ENCODE data around the gene LCLAT1. TPM values are rescaled to one million over a fixed set of nuclear protein-coding genes. Genes with fewer than 3 reads are reported as not detected.
A peak's percentile ranks its signal among the peaks of the same experiment; 100 is the strongest.

Gene LCLAT1
- polyA plus RNA-seq, 4 donors = 1.6 to 18.3 (median 7.1) TPM

GRCh38 chr2:30481323-30481800, 34.3 kb downstream of the LCLAT1 start:
- WGBS, 3 donors = 31 to 50% (median 35%) methylated on average over 3 of the region's 3 CpGs
- DNase-seq = peak; percentile 36 to 46
- Histone ChIP-seq H3K27me3 (ENCODE audit: control insufficient read depth in 3 of 3, insufficient read depth in 3 of 3, low read length in 3 of 3) (no peaks in the 10 kb centered on the region), H3K9me3 (ENCODE audit: control insufficient read depth in 2 of 2, insufficient read depth in 1 of 2, low read depth in 1 of 2, low read length in 1 of 2) (no peaks in the 10 kb centered on the region), H3K27ac (ENCODE audit: low read depth in 1 of 3, low read length in 2 of 3) (peak overlapping the region; percentile 17 to 69 (median 38)), H3K36me3 (ENCODE audit: control insufficient read depth in 3 of 3, insufficient read depth in 2 of 3, low read depth in 1 of 3, low read length in 3 of 3) (peaks cover 0 to 4% (median 0%) of the 10 kb centered on the region in 3 donors), H3K4me1 (ENCODE audit: control insufficient read depth in 3 of 3, insufficient read depth in 2 of 3, low read depth in 1 of 3, low read length in 2 of 3) (peaks cover 0 to 8% (median 7%) of the 10 kb centered on the region in 3 donors), H3K4me3 (ENCODE audit: low read depth in 1 of 3, low read length in 3 of 3) (no peak overlapping the region)
- no peak for FAIRE-seq

GRCh38 chr2:30482011-30482410, 35.0 kb downstream of the LCLAT1 start:
- Histone ChIP-seq H3K4me3 (ENCODE audit: low read depth in 1 of 3, low read length in 3 of 3) (no peak overlapping the region), H3K9me3 (ENCODE audit: control insufficient read depth in 2 of 2, insufficient read depth in 1 of 2, low read depth in 1 of 2, low read length in 1 of 2) (no peaks in the 10 kb centered on the region), H3K27ac (ENCODE audit: low read depth in 1 of 3, low read length in 2 of 3) (no peak overlapping the region), H3K27me3 (ENCODE audit: control insufficient read depth in 3 of 3, insufficient read depth in 3 of 3, low read length in 3 of 3) (no peaks in the 10 kb centered on the region), H3K36me3 (ENCODE audit: control insufficient read depth in 3 of 3, insufficient read depth in 2 of 3, low read depth in 1 of 3, low read length in 3 of 3) (peaks cover 0 to 4% (median 0%) of the 10 kb centered on the region in 3 donors), H3K4me1 (ENCODE audit: control insufficient read depth in 3 of 3, insufficient read depth in 2 of 3, low read depth in 1 of 3, low read length in 2 of 3) (peaks cover 0 to 8% (median 7%) of the 10 kb centered on the region in 3 donors)
- no peak for FAIRE-seq
- DNase-seq = no peak

GRCh38 chr2:30484145-30484544, 37.1 kb downstream of the LCLAT1 start:
- Histone ChIP-seq H3K4me1 (ENCODE audit: control insufficient read depth in 3 of 3, insufficient read depth in 2 of 3, low read depth in 1 of 3, low read length in 2 of 3) (peaks cover 2 to 13% (median 7%) of the 10 kb centered on the region in 3 donors), H3K4me3 (ENCODE audit: low read depth in 1 of 3, low read length in 3 of 3) (no peak overlapping the region), H3K36me3 (ENCODE audit: control insufficient read depth in 3 of 3, insufficient read depth in 2 of 3, low read depth in 1 of 3, low read length in 3 of 3) (peaks cover 0 to 3% (median 0%) of the 10 kb centered on the region in 3 donors), H3K9me3 (ENCODE audit: control insufficient read depth in 2 of 2, insufficient read depth in 1 of 2, low read depth in 1 of 2, low read length in 1 of 2) (no peaks in the 10 kb centered on the region), H3K27me3 (ENCODE audit: control insufficient read depth in 3 of 3, insufficient read depth in 3 of 3, low read length in 3 of 3) (no peaks in the 10 kb centered on the region), H3K27ac (ENCODE audit: low read depth in 1 of 3, low read length in 2 of 3) (no peak overlapping the region)
- FAIRE-seq (no peak), DNase-seq (no peak)
- WGBS, 3 donors = 77 to 90% (median 77%) methylated on average over 3 of the region's 3 CpGs

- 86 to 98% (median 89%) methylated on average over 4 of the region's 4 CpGs for WGBS, 3 donors
- H3K27ac ChIP-seq (ENCODE audit: low read depth in 1 of 3, low read length in 2 of 3) = no peak overlapping the region
Measured at GRCh38 chr2:30484995-30485394, 37.9 kb downstream of the LCLAT1 start.

GRCh38 chr2:30486655-30487054, 39.6 kb downstream of the LCLAT1 start:
- DNase-seq = no peak
- Histone ChIP-seq H3K27me3 (ENCODE audit: control insufficient read depth in 3 of 3, insufficient read depth in 3 of 3, low read length in 3 of 3) (no peaks in the 10 kb centered on the region), H3K9me3 (ENCODE audit: control insufficient read depth in 2 of 2, insufficient read depth in 1 of 2, low read depth in 1 of 2, low read length in 1 of 2) (no peaks in the 10 kb centered on the region), H3K27ac (ENCODE audit: low read depth in 1 of 3, low read length in 2 of 3) (no peak overlapping the region), H3K4me3 (ENCODE audit: low read depth in 1 of 3, low read length in 3 of 3) (no peak overlapping the region), H3K4me1 (ENCODE audit: control insufficient read depth in 3 of 3, insufficient read depth in 2 of 3, low read depth in 1 of 3, low read length in 2 of 3) (peaks cover 0 to 8% (median 2%) of the 10 kb centered on the region in 3 donors), H3K36me3 (ENCODE audit: control insufficient read depth in 3 of 3, insufficient read depth in 2 of 3, low read depth in 1 of 3, low read length in 3 of 3) (no peaks in the 10 kb centered on the region)
- no peak for FAIRE-seq

More at GRCh38 chr2:30484995-30485394, 37.9 kb downstream of the LCLAT1 start:
- DNase-seq = no peak
- Histone ChIP-seq H3K4me1 (ENCODE audit: control insufficient read depth in 3 of 3, insufficient read depth in 2 of 3, low read depth in 1 of 3, low read length in 2 of 3) (peaks cover 2 to 13% (median 7%) of the 10 kb centered on the region in 3 donors), H3K36me3 (ENCODE audit: control insufficient read depth in 3 of 3, insufficient read depth in 2 of 3, low read depth in 1 of 3, low read length in 3 of 3) (no peaks in the 10 kb centered on the region), H3K9me3 (ENCODE audit: control insufficient read depth in 2 of 2, insufficient read depth in 1 of 2, low read depth in 1 of 2, low read length in 1 of 2) (no peaks in the 10 kb centered on the region), H3K27me3 (ENCODE audit: control insufficient read depth in 3 of 3, insufficient read depth in 3 of 3, low read length in 3 of 3) (no peaks in the 10 kb centered on the region), H3K4me3 (ENCODE audit: low read depth in 1 of 3, low read length in 3 of 3) (no peak overlapping the region)
- no peak for FAIRE-seq

GRCh38 chr2:30487603-30488002, 40.6 kb downstream of the LCLAT1 start:
- Histone ChIP-seq H3K27me3 (ENCODE audit: control insufficient read depth in 3 of 3, insufficient read depth in 3 of 3, low read length in 3 of 3) (no peaks in the 10 kb centered on the region), H3K9me3 (ENCODE audit: control insufficient read depth in 2 of 2, insufficient read depth in 1 of 2, low read depth in 1 of 2, low read length in 1 of 2) (no peaks in the 10 kb centered on the region), H3K4me3 (ENCODE audit: low read depth in 1 of 3, low read length in 3 of 3) (no peak overlapping the region), H3K4me1 (ENCODE audit: control insufficient read depth in 3 of 3, insufficient read depth in 2 of 3, low read depth in 1 of 3, low read length in 2 of 3) (peaks cover 0 to 6% (median 2%) of the 10 kb centered on the region in 3 donors), H3K27ac (ENCODE audit: low read depth in 1 of 3, low read length in 2 of 3) (no peak overlapping the region), H3K36me3 (ENCODE audit: control insufficient read depth in 3 of 3, insufficient read depth in 2 of 3, low read depth in 1 of 3, low read length in 3 of 3) (no peaks in the 10 kb centered on the region)
- FAIRE-seq = no peak
- no peak for DNase-seq

- peak; percentile 16 to 62 for DNase-seq
- no peak overlapping the region for H3K27ac ChIP-seq (ENCODE audit: low read depth in 1 of 3, low read length in 2 of 3)
- no peak overlapping the region for H3K4me3 ChIP-seq (ENCODE audit: low read depth in 1 of 3, low read length in 3 of 3)
- 11 to 56% (median 23%) methylated on average over 1 of the region's 1 CpG for WGBS, 3 donors
- no peaks in the 10 kb centered on the region for H3K27me3 ChIP-seq (ENCODE audit: control insufficient read depth in 3 of 3, insufficient read depth in 3 of 3, low read length in 3 of 3)
- FAIRE-seq = no peak
- H3K4me1 ChIP-seq (ENCODE audit: control insufficient read depth in 3 of 3, insufficient read depth in 2 of 3, low read depth in 1 of 3, low read length in 2 of 3) = peaks cover 0 to 6% (median 2%) of the 10 kb centered on the region in 3 donors
- no peaks in the 10 kb centered on the region for H3K36me3 ChIP-seq (ENCODE audit: control insufficient read depth in 3 of 3, insufficient read depth in 2 of 3, low read depth in 1 of 3, low read length in 3 of 3)
- no peaks in the 10 kb centered on the region for H3K9me3 ChIP-seq (ENCODE audit: control insufficient read depth in 2 of 2, insufficient read depth in 1 of 2, low read depth in 1 of 2, low read length in 1 of 2)
Measured at GRCh38 chr2:30488012-30488659, 41.1 kb downstream of the LCLAT1 start.

- Histone ChIP-seq H3K9me3 (ENCODE audit: control insufficient read depth in 2 of 2, insufficient read depth in 1 of 2, low read depth in 1 of 2, low read length in 1 of 2) (no peaks in the 10 kb centered on the region), H3K4me3 (ENCODE audit: low read depth in 1 of 3, low read length in 3 of 3) (no peak overlapping the region), H3K4me1 (ENCODE audit: control insufficient read depth in 3 of 3, insufficient read depth in 2 of 3, low read depth in 1 of 3, low read length in 2 of 3) (peaks cover 0 to 6% (median 2%) of the 10 kb centered on the region in 3 donors), H3K36me3 (ENCODE audit: control insufficient read depth in 3 of 3, insufficient read depth in 2 of 3, low read depth in 1 of 3, low read length in 3 of 3) (no peaks in the 10 kb centered on the region), H3K27ac (ENCODE audit: low read depth in 1 of 3, low read length in 2 of 3) (no peak overlapping the region), H3K27me3 (ENCODE audit: control insufficient read depth in 3 of 3, insufficient read depth in 3 of 3, low read length in 3 of 3) (no peaks in the 10 kb centered on the region)
- no peak for FAIRE-seq
- WGBS, 3 donors = 76 to 100% (median 82%) methylated on average over 1 of the region's 1 CpG
- no peak for DNase-seq
Measured at GRCh38 chr2:30491225-30491624, 44.2 kb downstream of the LCLAT1 start.

- Histone ChIP-seq H3K36me3 (ENCODE audit: control insufficient read depth in 3 of 3, insufficient read depth in 2 of 3, low read depth in 1 of 3, low read length in 3 of 3) (no peaks in the 10 kb centered on the region), H3K27ac (ENCODE audit: low read depth in 1 of 3, low read length in 2 of 3) (no peak overlapping the region), H3K4me3 (ENCODE audit: low read depth in 1 of 3, low read length in 3 of 3) (no peak overlapping the region), H3K27me3 (ENCODE audit: control insufficient read depth in 3 of 3, insufficient read depth in 3 of 3, low read length in 3 of 3) (no peaks in the 10 kb centered on the region), H3K4me1 (ENCODE audit: control insufficient read depth in 3 of 3, insufficient read depth in 2 of 3, low read depth in 1 of 3, low read length in 2 of 3) (peaks cover 0 to 6% (median 2%) of the 10 kb centered on the region in 3 donors), H3K9me3 (ENCODE audit: control insufficient read depth in 2 of 2, insufficient read depth in 1 of 2, low read depth in 1 of 2, low read length in 1 of 2) (no peaks in the 10 kb centered on the region)
- 95 to 100% (median 97%) methylated on average over 1 of the region's 1 CpG for WGBS, 3 donors
- no peak for DNase-seq
- FAIRE-seq = no peak
Measured at GRCh38 chr2:30492185-30492584, 45.1 kb downstream of the LCLAT1 start.
